ENCODE data around the gene HOXB1. TPM values are rescaled to one million over a fixed set of nuclear protein-coding genes. Genes with fewer than 3 reads are reported as not detected.

The HOXB1 gene
- total and polyA plus RNA-seq, 2 of the 8 experiments (the other 6 are each of a cell fraction or from before 2014, with no cell fraction given), result not detected

- H2BK20ac ChIP-seq (ENCODE audit: low read length), result no peak overlapping the region
- H3K4me3 ChIP-seq (ENCODE audit: extremely low read depth in 1 of 4, insufficient read depth in 2 of 4, low read depth in 3 of 4, low read length in 4 of 4), result no peak overlapping the region
- peaks cover 0 to 18% (median 13%) of the 10 kb centered on the region in 4 experiments; a peak in 5 of 7 replicates for H3K27me3 ChIP-seq (replicated peaks in 1 of 4; ENCODE audit: control insufficient read depth in 3 of 4, extremely low read depth in 1 of 4, insufficient read depth in 3 of 4, low read length in 3 of 4)
- no peak overlapping the region for H3K4me2 ChIP-seq (ENCODE audit: insufficient read depth in 1 of 2, low read depth in 2 of 2, low read length in 2 of 2)
- H3K9ac ChIP-seq (replicated peaks in 1 of 4; ENCODE audit: extremely low read depth in 1 of 4, low read depth in 3 of 4, low read length in 3 of 4), result no peak overlapping the region
- no peak overlapping the region for H2BK120ac ChIP-seq (replicated peaks; ENCODE audit: low read depth, low read length)
- no peak overlapping the region for H3K23ac ChIP-seq (ENCODE audit: insufficient read length)
- H3K9me3 ChIP-seq (ENCODE audit: insufficient read depth in 2 of 2, low read depth in 1 of 2, low read length in 1 of 2), result no peaks in the 10 kb centered on the region
- no peak overlapping the region for H3K14ac ChIP-seq (ENCODE audit: insufficient read length)
- H2BK12ac ChIP-seq (ENCODE audit: low read depth, low read length), result no peak overlapping the region; the same call in 1 of the 2 replicates
- H4K8ac ChIP-seq (ENCODE audit: extremely low read depth, insufficient read depth, low read length), result no peak overlapping the region
- FAIRE-seq (no peak), DNase-seq (ENCODE audit: low read depth in 1 of 2, low spot score in 2 of 2) (no peak)
- WGBS, 2 experiments (ENCODE audit: extremely low coverage in 1 of 2, insufficient coverage in 1 of 2, insufficient read length in 1 of 2, insufficient replicate concordance in 2 of 2, low coverage in 1 of 2, low lambda C conversion rate in 2 of 2, missing lambda C conversion rate in 1 of 2), result 92% methylated on average over 2 of the region's 2 CpGs; no CpG with 5 or more reads in 1 of the 2 experiments
- H4K20me1 ChIP-seq (replicated peaks in 1 of 2; ENCODE audit: control insufficient read depth in 1 of 2, insufficient read depth in 2 of 2, low read length in 2 of 2), result no peaks in the 10 kb centered on the region
- no peak overlapping the region for H4K5ac ChIP-seq (ENCODE audit: insufficient read length, low read depth, low read length)
- no peak overlapping the region for H2BK5ac ChIP-seq (ENCODE audit: low read depth, low read length)
- no peak overlapping the region for H4K91ac ChIP-seq (replicated peaks; ENCODE audit: insufficient read length, low read length)
- TF ChIP-seq, protein P1, sequence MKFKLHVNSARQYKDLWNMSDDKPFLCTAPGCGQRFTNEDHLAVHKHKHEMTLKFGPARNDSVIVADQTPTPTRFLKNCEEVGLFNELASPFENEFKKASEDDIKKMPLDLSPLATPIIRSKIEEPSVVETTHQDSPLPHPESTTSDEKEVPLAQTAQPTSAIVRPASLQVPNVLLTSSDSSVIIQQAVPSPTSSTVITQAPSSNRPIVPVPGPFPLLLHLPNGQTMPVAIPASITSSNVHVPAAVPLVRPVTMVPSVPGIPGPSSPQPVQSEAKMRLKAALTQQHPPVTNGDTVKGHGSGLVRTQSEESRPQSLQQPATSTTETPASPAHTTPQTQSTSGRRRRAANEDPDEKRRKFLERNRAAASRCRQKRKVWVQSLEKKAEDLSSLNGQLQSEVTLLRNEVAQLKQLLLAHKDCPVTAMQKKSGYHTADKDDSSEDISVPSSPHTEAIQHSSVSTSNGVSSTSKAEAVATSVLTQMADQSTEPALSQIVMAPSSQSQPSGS (IDR thresholded peaks at IDR 0.05; ENCODE audit: low read length), result no peak
- TF ChIP-seq SP1 (IDR thresholded peaks at IDR 0.05; ENCODE audit: low read depth, low read length), result no peak
- no peak for TF ChIP-seq TEAD4 (IDR thresholded peaks at IDR 0.05; ENCODE audit: low read depth, low read length)
- TF ChIP-seq RNF2 (IDR thresholded peaks at IDR 0.05; ENCODE audit: borderline replicate concordance, low read depth, low read length, missing control alignments, poor library complexity, severe bottlenecking), result no peak
- H2AFZ ChIP-seq (ENCODE audit: low read length), result no peak overlapping the region
- no peak overlapping the region for H3K4ac ChIP-seq (replicated peaks; ENCODE audit: insufficient read length, low read depth, low read length)
- no peaks in the 10 kb centered on the region for H3K79me1 ChIP-seq (ENCODE audit: low read depth, low read length)
- CTCF ChIA-PET (ENCODE audit: partially characterized antibody), result interaction anchor here (0.5 to 5.0 kb wide), 7 partner anchors 10 to 212 kb away, joined by 3 to 34 read pairs (median 11); no protein-coding TSS in a partner anchor
- H3K18ac ChIP-seq (ENCODE audit: extremely low read depth, low read length), result no peak overlapping the region
- H3K79me2 ChIP-seq (ENCODE audit: control insufficient read depth in 1 of 2, insufficient read depth in 2 of 2, low read length in 2 of 2), result no peaks in the 10 kb centered on the region
- no peak overlapping the region for H3K27ac ChIP-seq (ENCODE audit: low read depth, low read length)
- H2AK5ac ChIP-seq (ENCODE audit: low read depth, low read length), result no peak overlapping the region
- peaks cover 0 to 4% (median 2%) of the 10 kb centered on the region in 4 experiments; a peak in 4 of 7 replicates for H3K4me1 ChIP-seq (replicated peaks in 1 of 4; ENCODE audit: control insufficient read depth in 3 of 4, insufficient read depth in 4 of 4, low read length in 3 of 4)
- H2BK15ac ChIP-seq (ENCODE audit: low read length), result no peak overlapping the region
- no peaks in the 10 kb centered on the region for H3K36me3 ChIP-seq (ENCODE audit: control insufficient read depth in 2 of 4, insufficient read depth in 4 of 4, low read length in 3 of 4)
- no peak overlapping the region for H3K56ac ChIP-seq (replicated peaks; ENCODE audit: insufficient read length, low read depth, low read length)
- POLR2A ChIA-PET (ENCODE audit: partially characterized antibody), result no interaction called here
- H3K23me2 ChIP-seq (ENCODE audit: low read depth, low read length), result no peaks in the 10 kb centered on the region
Measured at GRCh38 chr17:48502312-48502711, 28.5 kb downstream of the HOXB1 start.
